ENCODE data around the gene NUP85. TPM values are rescaled to one million over a fixed set of nuclear protein-coding genes. Genes with fewer than 3 reads are reported as not detected.
"Not testable (repeated sequence)": the region's sequence is repeated elsewhere in the genome, so short reads cannot be mapped to it uniquely, and the experiment has no call there.

NUP85 gene
- total RNA-seq, result 100 to 1,000 TPM; 130 to 160 TPM

DNA sequence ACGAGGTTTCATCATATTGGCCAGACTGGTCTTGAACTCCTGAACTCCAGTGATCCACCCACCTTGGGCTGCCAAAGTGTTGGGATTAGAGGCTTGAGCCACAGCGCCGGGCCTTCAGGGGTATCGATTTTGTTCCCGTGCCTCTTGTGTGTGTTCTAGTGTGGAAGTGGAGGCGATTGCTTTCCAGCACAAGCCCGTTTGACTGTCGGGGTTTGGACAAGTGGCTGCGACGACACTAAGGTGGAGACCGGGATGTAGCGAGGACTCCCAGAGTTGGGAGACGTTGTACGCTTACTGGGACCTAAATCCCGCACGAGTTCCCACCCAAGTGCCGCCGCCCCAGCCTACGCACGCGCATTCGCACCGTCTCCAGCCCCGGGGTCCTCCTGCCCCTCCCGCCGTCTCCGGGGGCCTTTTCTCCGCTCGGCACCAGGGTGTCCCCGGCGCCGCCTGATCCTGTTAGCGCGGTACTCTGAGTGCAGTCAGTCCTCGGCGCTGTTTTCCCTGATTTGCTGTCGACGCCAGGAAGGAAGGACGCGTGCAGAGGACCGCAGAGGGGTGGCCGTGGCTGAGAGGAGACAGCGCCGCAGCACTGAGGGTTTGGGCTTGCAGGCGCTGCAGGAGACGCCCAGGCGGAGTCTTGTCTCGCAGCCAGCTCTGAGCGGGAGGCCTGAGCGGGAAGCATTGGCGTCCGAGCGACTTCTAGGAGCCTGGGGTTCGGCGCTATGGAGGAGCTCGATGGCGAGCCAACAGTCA is at the start of gene NUP85:
Gene NUP85, plus strand, starts transcription at position 643 of the 756 bp plus-strand sequence. Its CDS starts 83 bp downstream, at position 726.
- peaks cover 17% of the 10 kb centered on the region for H3K36me3 Mint-ChIP-seq (ENCODE audit: low read depth)
- peaks cover 18% of the 10 kb centered on the region for H3K4me1 Mint-ChIP-seq
- POLR2A ChIA-PET, result interaction anchor here (0.5 to 1.4 kb wide), 12 partner anchors 16 to 192 kb away, joined by 3 to 12 read pairs (median 4); partner anchors contain the start of gene SLC25A19
- peak within 1 kb of the TSS; percentile 100 for H3K27ac Mint-ChIP-seq
- peak; percentile 96 for DNase-seq
- no peaks in the 10 kb centered on the region for H3K9me3 Mint-ChIP-seq (ENCODE audit: low read depth)
- H3K4me3 Mint-ChIP-seq, result peak within 1 kb of the TSS; percentile 91
- CTCF ChIA-PET, result interaction anchor here (0.5 to 5.3 kb wide), 13 partner anchors 21 to 964 kb away, joined by 3 to 34 read pairs (median 4); partner anchors contain the start of genes GGA3 and MRPS7
- no peaks in the 10 kb centered on the region for H3K27me3 Mint-ChIP-seq
- intact Hi-C loops (cut with DNase I, micrococcal nuclease), result loop anchor here (1.0 to 5.0 kb wide), 17 partner anchors 22 to 282 kb away; partner anchors contain the start of genes KCTD2 (in 2 of the 2), ARMC7 (in 1 of the 2), ATP5PD (in 1 of the 2) and GGA3 (in 1 of the 2)
- peak; percentile 86 for ATAC-seq

GRCh38 chr17:75158480-75158879 is 47.0 kb upstream of the NUP85 start:
- H3K27me3 Mint-ChIP-seq; H3K27ac Mint-ChIP-seq; DNase-seq; intact Hi-C loops (cut with DNase I, micrococcal nuclease); H3K36me3 Mint-ChIP-seq (ENCODE audit: low read depth); H3K4me3 Mint-ChIP-seq; ATAC-seq; H3K9me3 Mint-ChIP-seq (ENCODE audit: low read depth): not testable (repeated sequence)
- H3K4me1 Mint-ChIP-seq, result peaks cover 18% of the 10 kb centered on the region
- CTCF ChIA-PET, result interaction anchor here (0.6 to 2.3 kb wide), 2 partner anchors 44 to 622 kb away, joined by 3 to 8 read pairs; no protein-coding TSS in a partner anchor
- POLR2A ChIA-PET, result interaction anchor here (0.6 kb wide), 1 partner anchor 104 kb away, joined by 3 read pairs; no protein-coding TSS in a partner anchor

GRCh38 chr17:75159196-75160031 is 46.1 kb upstream of the NUP85 start:
- ATAC-seq (peak; percentile 19), DNase-seq (no peak)
- CTCF ChIA-PET, result interaction anchor here (0.8 to 2.3 kb wide), 2 partner anchors 28 to 45 kb away, joined by 3 to 8 read pairs; no protein-coding TSS in a partner anchor
- Mint-ChIP-seq H3K4me3 (no peak overlapping the region), H3K27me3 (no peaks in the 10 kb centered on the region), H3K27ac (peak overlapping the region; percentile 13), H3K4me1 (peaks cover 18% of the 10 kb centered on the region), H3K36me3 (ENCODE audit: low read depth) (peaks cover 5% of the 10 kb centered on the region), H3K9me3 (ENCODE audit: low read depth) (no peaks in the 10 kb centered on the region)
- intact Hi-C loops (cut with DNase I, micrococcal nuclease), result no loop called here
- POLR2A ChIA-PET, result interaction anchor here (0.6 kb wide), 2 partner anchors 12 to 28 kb away, joined by 4 to 5 read pairs; no protein-coding TSS in a partner anchor

DNA sequence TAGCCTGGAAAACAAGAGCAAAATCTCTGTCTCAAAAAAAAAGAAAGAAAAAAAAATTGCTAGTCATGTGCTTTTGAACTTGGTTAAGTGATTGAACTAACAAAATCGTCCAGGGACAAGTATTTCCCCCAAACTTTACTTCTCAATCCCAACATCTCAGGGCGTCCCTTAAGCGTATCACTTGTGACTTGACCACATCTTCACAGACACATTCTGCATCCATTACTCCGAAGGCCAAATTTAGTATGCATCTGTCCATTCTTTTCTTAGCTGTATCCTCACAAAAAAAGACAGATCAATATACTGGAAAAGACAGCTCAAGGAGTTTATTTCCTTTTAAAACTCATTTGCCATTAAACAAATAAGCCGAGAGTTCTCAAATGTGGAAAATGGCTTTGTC is 45.3 kb upstream of the NUP85 start:
- Mint-ChIP-seq H3K4me3 (no peak overlapping the region), H3K36me3 (ENCODE audit: low read depth) (peaks cover 5% of the 10 kb centered on the region)

DNA sequence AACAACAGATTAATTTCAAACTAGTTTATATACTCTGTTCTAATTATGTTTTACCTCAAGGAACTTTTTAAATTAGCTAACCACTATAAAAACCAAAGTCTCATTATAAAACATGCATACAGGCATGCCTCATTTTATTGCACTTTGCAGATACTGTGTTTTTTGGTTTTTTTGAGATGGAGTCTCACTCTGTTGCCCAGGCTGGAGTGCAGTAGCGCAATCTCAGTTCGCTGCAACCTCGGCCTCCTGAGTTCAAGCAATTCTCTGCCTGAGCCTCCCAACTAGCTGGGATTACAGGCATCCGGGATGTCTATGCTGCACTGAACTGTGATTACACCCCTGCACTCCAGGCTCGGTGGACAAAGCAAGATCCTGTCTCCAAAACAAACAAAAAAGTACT is 42.4 kb upstream of the NUP85 start:
- Mint-ChIP-seq H3K36me3 (ENCODE audit: low read depth) (peaks cover 21% of the 10 kb centered on the region), H3K4me1 (peaks cover 5% of the 10 kb centered on the region), H3K9me3 (ENCODE audit: low read depth) (no peaks in the 10 kb centered on the region), H3K27ac (no peak overlapping the region), H3K4me3 (no peak overlapping the region), H3K27me3 (no peaks in the 10 kb centered on the region)
- DNase-seq (no peak), ATAC-seq (no peak)
- CTCF ChIA-PET, result interaction anchor here (1.3 to 1.5 kb wide), 2 partner anchors 48 to 49 kb away, joined by 4 to 5 read pairs; no protein-coding TSS in a partner anchor
- POLR2A ChIA-PET, result interaction anchor here (1.0 to 2.2 kb wide), 2 partner anchors 8 to 9 kb away, joined by 3 to 7 read pairs (median 3); partner anchors contain the start of gene JPT1
- intact Hi-C loops (cut with DNase I, micrococcal nuclease), result no loop called here

More for the DNA sequence above, 45.3 kb upstream of the NUP85 start:
- Mint-ChIP-seq H3K27ac (no peak overlapping the region), H3K4me1 (peaks cover 10% of the 10 kb centered on the region), H3K27me3 (no peaks in the 10 kb centered on the region), H3K9me3 (ENCODE audit: low read depth) (no peaks in the 10 kb centered on the region)
- POLR2A ChIA-PET, result no interaction called here
- CTCF ChIA-PET, result interaction anchor here (0.7 to 2.3 kb wide), 2 partner anchors 46 to 50 kb away, joined by 3 to 8 read pairs; no protein-coding TSS in a partner anchor
- DNase-seq (no peak), ATAC-seq (no peak)
- intact Hi-C loops (cut with DNase I, micrococcal nuclease), result no loop called here

GRCh38 chr17:75164606-75165005 is 40.9 kb upstream of the NUP85 start:
- DNase-seq; ATAC-seq; H3K4me3 Mint-ChIP-seq; H3K27ac Mint-ChIP-seq; intact Hi-C loops (cut with DNase I, micrococcal nuclease); H3K9me3 Mint-ChIP-seq (ENCODE audit: low read depth); H3K4me1 Mint-ChIP-seq; H3K27me3 Mint-ChIP-seq: not testable (repeated sequence)
- ChIA-PET CTCF (interaction anchor here (0.6 to 0.9 kb wide), 3 partner anchors 50 to 97 kb away, joined by 3 to 6 read pairs (median 4); no protein-coding TSS in a partner anchor), POLR2A (interaction anchor here (2.2 kb wide), 1 partner anchor 10 kb away, joined by 7 read pairs; the partner anchor contains the start of gene JPT1)
- peaks cover 21% of the 10 kb centered on the region for H3K36me3 Mint-ChIP-seq (ENCODE audit: low read depth)

GRCh38 chr17:75168998-75169397 is 36.5 kb upstream of the NUP85 start:
- H3K27ac Mint-ChIP-seq, result no peak overlapping the region
- peaks cover 14% of the 10 kb centered on the region for H3K4me1 Mint-ChIP-seq
- DNase-seq (no peak), ATAC-seq (no peak)
- ChIA-PET POLR2A (interaction anchor here (0.7 kb wide), 1 partner anchor 54 kb away, joined by 10 read pairs; no protein-coding TSS in a partner anchor), CTCF (interaction anchor here (0.6 to 9.3 kb wide), 6 partner anchors 20 to 121 kb away, joined by 3 to 154 read pairs (median 5); no protein-coding TSS in a partner anchor)
- H3K4me3 Mint-ChIP-seq, result no peak overlapping the region
- intact Hi-C loops (cut with DNase I, micrococcal nuclease), result no loop called here
- H3K9me3 Mint-ChIP-seq (ENCODE audit: low read depth), result no peaks in the 10 kb centered on the region
- H3K36me3 Mint-ChIP-seq (ENCODE audit: low read depth), result peaks cover 40% of the 10 kb centered on the region
- H3K27me3 Mint-ChIP-seq, result no peaks in the 10 kb centered on the region

- intact Hi-C loops (cut with DNase I, micrococcal nuclease), result no loop called here
- H3K27me3 Mint-ChIP-seq, result no peaks in the 10 kb centered on the region
- ATAC-seq (no peak), DNase-seq (no peak)
- H3K27ac Mint-ChIP-seq, result no peak overlapping the region
- ChIA-PET CTCF (interaction anchor here (0.6 to 9.3 kb wide), 9 partner anchors 10 to 382 kb away, joined by 3 to 154 read pairs (median 6); partner anchors contain the start of genes GGA3 and SUMO2), POLR2A (interaction anchor here (0.6 to 1.2 kb wide), 4 partner anchors 11 to 163 kb away, joined by 3 to 7 read pairs (median 5); partner anchors contain the start of gene JPT1)
- peaks cover 14% of the 10 kb centered on the region for H3K4me1 Mint-ChIP-seq
- H3K36me3 Mint-ChIP-seq (ENCODE audit: low read depth), result peaks cover 50% of the 10 kb centered on the region
- no peaks in the 10 kb centered on the region for H3K9me3 Mint-ChIP-seq (ENCODE audit: low read depth)
- no peak overlapping the region for H3K4me3 Mint-ChIP-seq
These were observed 32.0 kb upstream of the NUP85 start for GRCh38 chr17:75173526-75173925.

DNA sequence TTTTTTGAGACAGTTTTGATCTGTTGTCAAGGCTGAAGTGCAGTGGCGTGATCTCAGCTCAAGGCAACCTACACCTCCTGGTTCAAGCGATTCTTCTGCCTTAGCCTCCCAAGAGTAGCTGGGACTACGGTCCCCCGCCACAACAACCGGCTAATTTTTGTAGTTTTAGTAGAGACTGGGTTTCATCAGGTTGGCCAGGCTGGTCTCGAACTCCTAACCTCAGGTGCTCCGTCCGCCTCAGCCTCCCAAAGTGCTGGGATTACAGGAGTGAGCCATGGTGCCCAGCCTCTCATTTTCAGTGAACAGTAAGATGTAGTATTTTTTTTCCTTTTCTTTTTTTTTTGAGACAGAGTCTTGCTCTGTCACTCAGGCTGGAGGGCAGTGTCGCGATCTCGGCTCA is 30.5 kb upstream of the NUP85 start:
- DNase-seq (no peak), ATAC-seq (no peak)
- POLR2A ChIA-PET, result no interaction called here
- no peaks in the 10 kb centered on the region for H3K27me3 Mint-ChIP-seq
- H3K4me3 Mint-ChIP-seq, result no peak overlapping the region
- no peak overlapping the region for H3K27ac Mint-ChIP-seq
- intact Hi-C loops (cut with DNase I, micrococcal nuclease), result no loop called here
- no peaks in the 10 kb centered on the region for H3K9me3 Mint-ChIP-seq (ENCODE audit: low read depth)
- H3K36me3 Mint-ChIP-seq (ENCODE audit: low read depth), result peaks cover 61% of the 10 kb centered on the region
- CTCF ChIA-PET, result interaction anchor here (0.6 to 9.3 kb wide), 6 partner anchors 16 to 137 kb away, joined by 3 to 154 read pairs (median 3); partner anchors contain the start of gene NT5C
- H3K4me1 Mint-ChIP-seq, result peaks cover 28% of the 10 kb centered on the region

GRCh38 chr17:75176625-75177024 is 28.9 kb upstream of the NUP85 start:
- ATAC-seq, result no peak
- peaks cover 39% of the 10 kb centered on the region for H3K4me1 Mint-ChIP-seq

More at GRCh38 chr17:75176625-75177024, 28.9 kb upstream of the NUP85 start:
- CTCF ChIA-PET, result interaction anchor here (0.7 to 8.3 kb wide), 4 partner anchors 12 to 215 kb away, joined by 3 to 61 read pairs (median 5); no protein-coding TSS in a partner anchor
- POLR2A ChIA-PET, result interaction anchor here (0.6 to 0.8 kb wide), 2 partner anchors 22 to 113 kb away, joined by 4 read pairs; partner anchors contain the start of genes JPT1 and SLC25A19
- intact Hi-C loops (cut with DNase I, micrococcal nuclease), result no loop called here
- no peaks in the 10 kb centered on the region for H3K9me3 Mint-ChIP-seq (ENCODE audit: low read depth)
- no peak for DNase-seq
- peaks cover 70% of the 10 kb centered on the region for H3K36me3 Mint-ChIP-seq (ENCODE audit: low read depth)
- no peak overlapping the region for H3K27ac Mint-ChIP-seq
- H3K27me3 Mint-ChIP-seq, result no peaks in the 10 kb centered on the region
- no peak overlapping the region for H3K4me3 Mint-ChIP-seq

Measured in activated CD4-positive, alpha-beta T cell treated with anti-CD3 and anti-CD28 coated beads for 36 hours (primary cell).